ENCODE data around the gene KCNK5. TPM values are rescaled to one million over a fixed set of nuclear protein-coding genes. Genes with fewer than 3 reads are reported as not detected.

Gene KCNK5
- total and polyA plus RNA-seq, 2 of the 8 experiments (the other 6 are each of a cell fraction or from before 2014, with no cell fraction given) = 20.9 to 44.3 TPM

DNA sequence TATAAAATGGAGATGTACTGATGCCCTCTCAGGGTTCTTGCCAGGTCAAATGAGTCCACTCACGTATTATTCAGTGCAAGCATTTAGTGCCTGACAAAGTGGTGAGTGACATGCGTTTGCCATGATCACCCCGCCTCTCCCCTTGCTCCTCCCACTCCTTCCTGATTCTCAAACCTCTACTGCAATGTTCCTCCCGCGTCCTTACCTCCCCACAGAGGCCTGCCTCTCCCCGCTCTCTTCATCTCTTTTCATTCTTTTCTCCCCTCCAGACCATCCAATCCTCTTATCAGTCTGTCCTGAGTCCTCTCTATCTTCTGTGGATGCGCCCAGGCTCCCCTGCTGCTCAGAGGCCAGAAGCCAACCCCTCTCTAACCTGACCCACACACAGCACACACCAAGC, 40.7 kb downstream of the KCNK5 start:
- Histone ChIP-seq H3K4ac (replicated peaks; ENCODE audit: insufficient read length, low read depth, low read length) (no peak overlapping the region), H3K23ac (ENCODE audit: insufficient read length) (no peak overlapping the region), H2BK15ac (ENCODE audit: low read length) (no peak overlapping the region), H3K4me1 (replicated peaks in 1 of 4; ENCODE audit: control insufficient read depth in 3 of 4, insufficient read depth in 4 of 4, low read length in 3 of 4) (no peaks in the 10 kb centered on the region; a peak in 2 of 7 replicates), H4K91ac (replicated peaks; ENCODE audit: insufficient read length, low read length) (no peak overlapping the region), H2AFZ (ENCODE audit: low read length) (no peak overlapping the region), H3K36me3 (ENCODE audit: control insufficient read depth in 2 of 4, insufficient read depth in 4 of 4, low read length in 3 of 4) (peaks cover 8 to 37% (median 23%) of the 10 kb centered on the region in 4 experiments), H3K4me2 (ENCODE audit: insufficient read depth in 1 of 2, low read depth in 2 of 2, low read length in 2 of 2) (no peak overlapping the region), H3K56ac (replicated peaks; ENCODE audit: insufficient read length, low read depth, low read length) (no peak overlapping the region), H4K5ac (ENCODE audit: insufficient read length, low read depth, low read length) (no peak overlapping the region), H3K9ac (replicated peaks in 1 of 4; ENCODE audit: extremely low read depth in 1 of 4, low read depth in 3 of 4, low read length in 3 of 4) (no peak overlapping the region), H2BK5ac (ENCODE audit: low read depth, low read length) (no peak overlapping the region), H4K8ac (ENCODE audit: extremely low read depth, insufficient read depth, low read length) (no peak overlapping the region), H3K79me1 (ENCODE audit: low read depth, low read length) (no peaks in the 10 kb centered on the region; the same call in 1 of the 2 replicates), H2BK120ac (replicated peaks; ENCODE audit: low read depth, low read length) (no peak overlapping the region), H3K9me3 (ENCODE audit: insufficient read depth in 2 of 2, low read depth in 1 of 2, low read length in 1 of 2) (no peaks in the 10 kb centered on the region), H4K20me1 (replicated peaks in 1 of 2; ENCODE audit: control insufficient read depth in 1 of 2, insufficient read depth in 2 of 2, low read length in 2 of 2) (peaks cover 10 to 19% of the 10 kb centered on the region in 2 experiments), H3K27me3 (replicated peaks in 1 of 4; ENCODE audit: control insufficient read depth in 3 of 4, extremely low read depth in 1 of 4, insufficient read depth in 3 of 4, low read length in 3 of 4) (no peaks in the 10 kb centered on the region), H3K18ac (ENCODE audit: extremely low read depth, low read length) (no peak overlapping the region), H2BK12ac (ENCODE audit: low read depth, low read length) (no peak overlapping the region; the same call in 1 of the 2 replicates), H3K23me2 (ENCODE audit: low read depth, low read length) (no peaks in the 10 kb centered on the region), H2AK5ac (ENCODE audit: low read depth, low read length) (no peak overlapping the region), H3K14ac (ENCODE audit: insufficient read length) (no peak overlapping the region), H3K4me3 (ENCODE audit: extremely low read depth in 1 of 4, insufficient read depth in 2 of 4, low read depth in 3 of 4, low read length in 4 of 4) (no peak overlapping the region), H2BK20ac (ENCODE audit: low read length) (no peak overlapping the region), H3K27ac (ENCODE audit: low read depth, low read length) (no peak overlapping the region), H3K79me2 (ENCODE audit: control insufficient read depth in 1 of 2, insufficient read depth in 2 of 2, low read length in 2 of 2) (no peaks in the 10 kb centered on the region)
- CTCF ChIA-PET (ENCODE audit: partially characterized antibody) = interaction anchor here (0.7 to 72.8 kb wide), 4 partner anchors 21 to 233 kb away, joined by 3 to 1738 read pairs (median 500); partner anchors contain the start of genes KCNK17 and KCNK5
- DNase-seq (ENCODE audit: low read depth in 1 of 2, low spot score in 2 of 2) (no peak), FAIRE-seq (no peak)
- POLR2A ChIA-PET (ENCODE audit: partially characterized antibody) = interaction anchor here (0.6 kb wide), 1 partner anchor 12 kb away, joined by 3 read pairs; no protein-coding TSS in a partner anchor
- WGBS, 2 experiments (ENCODE audit: extremely low coverage in 1 of 2, insufficient coverage in 1 of 2, insufficient read length in 1 of 2, insufficient replicate concordance in 2 of 2, low coverage in 1 of 2, low lambda C conversion rate in 2 of 2, missing lambda C conversion rate in 1 of 2) = 85% methylated on average over 7 of the region's 7 CpGs; no CpG with 5 or more reads in 1 of the 2 experiments
- TF ChIP-seq FOSL1 (IDR thresholded peaks at IDR 0.05; ENCODE audit: insufficient read depth, low read depth, low read length) = no peak
- TF ChIP-seq POU5F1 (IDR thresholded peaks at IDR 0.05; ENCODE audit: low read depth, low read length) = no peak
- TF ChIP-seq SRF (IDR thresholded peaks at IDR 0.05; ENCODE audit: low read depth, low read length) = no peak
- no peak for TF ChIP-seq ZNF274 (IDR thresholded peaks at IDR 0.05; ENCODE audit: borderline replicate concordance, extremely low read depth, low read length)
- TF ChIP-seq RBBP5 (IDR thresholded peaks at IDR 0.05; ENCODE audit: borderline replicate concordance, low read depth, low read length) = no peak
- TF ChIP-seq PHF8 (conservative IDR thresholded peaks at IDR 0.05; ENCODE audit: low read depth, low read length) = no peak
- no peak for TF ChIP-seq EP300 (IDR thresholded peaks at IDR 0.05; ENCODE audit: borderline replicate concordance in 1 of 2, low read depth in 2 of 2, low read length in 2 of 2)
- TF ChIP-seq SP4 (IDR thresholded peaks at IDR 0.05; ENCODE audit: low read length) = no peak
- TF ChIP-seq JUND (IDR thresholded peaks at IDR 0.05; ENCODE audit: low read length) = no peak
- TF ChIP-seq E2F6 (IDR thresholded peaks at IDR 0.05) = no peak
- TF ChIP-seq BRCA1 (IDR thresholded peaks at IDR 0.05; ENCODE audit: low read depth, low read length) = no peak
- no peak for TF ChIP-seq CBX5 (IDR thresholded peaks at IDR 0.05; ENCODE audit: low read depth, low read length)
- TF ChIP-seq HDAC6 (IDR thresholded peaks at IDR 0.05; ENCODE audit: low read depth, low read length) = no peak
- TF ChIP-seq SIRT6 (IDR thresholded peaks at IDR 0.05; ENCODE audit: low read length) = no peak
